Naive thymus-derived CD4-positive, alpha-beta T cell (primary cell): ENCODE measurements around the gene COL4A1. TPM values are rescaled to one million over a fixed set of nuclear protein-coding genes. Genes with fewer than 3 reads are reported as not detected.

Experiments
- ATAC-seq: fragments of 150-1000 bp; cut with Tn5 transposase; 2 replicates; pipeline ENCODE4 v1.10.0; 2021; ENCODE audit warnings: mild to moderate bottlenecking, moderate library complexity
- CTCF ChIA-PET: fragments of 350-600 bp; sonication (Branson Sonifier 250); formaldehyde crosslinking; loops from one replicate; lab custom pipeline; 2021; ENCODE audit warnings: antibody characterized with exemption; lab: Charles Lee
- POLR2A ChIA-PET: fragments of 350-600 bp; sonication (Branson Sonifier 250); formaldehyde crosslinking; loops from one replicate; lab custom pipeline; 2021; ENCODE audit warnings: antibody characterized with exemption, inconsistent platforms; lab: Charles Lee
- DNase-seq, 9 donors: peaks; one replicate each; pipeline versions ENCODE4 v3.0.0 to v3.0.0-alpha.2; 2020 to 2022; ENCODE audit warnings: mixed read lengths in 1 of 9
- H3K27ac ChIP-seq: one replicate; pipeline ENCODE4 v1.7.0; 2013; ENCODE audit warnings: mild to moderate bottlenecking, low read depth, low read length, moderate library complexity
- H3K27me3 ChIP-seq, 2 donors: one replicate each; pipeline ENCODE4 v1.7.0; 2013; ENCODE audit warnings: low read length in 2 of 2, mild to moderate bottlenecking in 2 of 2, moderate library complexity in 2 of 2; ENCODE audit not compliant: control insufficient read depth in 2 of 2, insufficient read depth in 2 of 2
- H3K36me3 ChIP-seq, 3 experiments: 1 replicate in 2 of 3; 2 replicates in 1 of 3; pipeline ENCODE4 v1.7.0; 2013; ENCODE audit warnings: low read length in 3 of 3, mild to moderate bottlenecking in 3 of 3, moderate library complexity in 1 of 3; ENCODE audit not compliant: insufficient read depth in 3 of 3, control insufficient read depth in 2 of 3
- H3K4me1 ChIP-seq, 2 donors: one replicate each; pipeline ENCODE4 v1.7.0; 2013; ENCODE audit warnings: low read length in 2 of 2, mild to moderate bottlenecking in 2 of 2, moderate library complexity in 1 of 2; ENCODE audit not compliant: control insufficient read depth in 2 of 2, insufficient read depth in 2 of 2
- H3K4me3 ChIP-seq: 2 replicates; pipeline ENCODE4 v1.7.0; 2013; ENCODE audit warnings: mild to moderate bottlenecking, low read length
- H3K9me3 ChIP-seq, 3 experiments: 1 replicate in 2 of 3; 2 replicates in 1 of 3; pipeline ENCODE4 v1.7.0; 2013; ENCODE audit warnings: low read length in 3 of 3; ENCODE audit not compliant: control insufficient read depth in 2 of 3
- H3K27ac Mint-ChIP-seq, 9 donors: one replicate each; pipeline ENCODE4 v1.8.0; 2020 to 2022; ENCODE audit warnings: mixed read lengths in 9 of 9, mild to moderate bottlenecking in 8 of 9, moderate library complexity in 5 of 9, inconsistent platforms in 2 of 9
- H3K27me3 Mint-ChIP-seq, 5 donors: one replicate each; pipeline ENCODE4 v1.8.0; 2021 to 2022; ENCODE audit warnings: mixed read lengths in 5 of 5, mild to moderate bottlenecking in 1 of 5
- H3K36me3 Mint-ChIP-seq, 5 donors: one replicate each; pipeline ENCODE4 v1.8.0; 2020 to 2022; ENCODE audit warnings: mixed read lengths in 5 of 5, mild to moderate bottlenecking in 3 of 5, inconsistent platforms in 1 of 5
- H3K4me1 Mint-ChIP-seq, 7 donors: one replicate each; pipeline ENCODE4 v1.8.0; 2020 to 2022; ENCODE audit warnings: mixed read lengths in 7 of 7, mild to moderate bottlenecking in 3 of 7, inconsistent platforms in 1 of 7
- H3K4me3 Mint-ChIP-seq, 10 donors: one replicate each; pipeline ENCODE4 v1.8.0; 2020 to 2022; ENCODE audit warnings: mild to moderate bottlenecking in 10 of 10, mixed read lengths in 10 of 10, moderate library complexity in 6 of 10, inconsistent platforms in 2 of 10
- H3K9me3 Mint-ChIP-seq, 11 donors: one replicate each; pipeline ENCODE4 v1.8.0; 2020 to 2022; ENCODE audit warnings: mixed read lengths in 11 of 11, mild to moderate bottlenecking in 4 of 11, inconsistent platforms in 1 of 11, moderate library complexity in 1 of 11
- intact Hi-C, 2 donors: fragments of 100-400 bp; cut with micrococcal nuclease; formaldehyde crosslinking; loops; one replicate each; pipeline ENCODE4 v1.15.1; 2023
- polyA plus RNA-seq, 2 donors: library from polyadenylated mRNA; unstranded; fragments of 300-500 nt; fragmentation: Illumina TruSeq; gene quantifications; one replicate each; pipeline ENCODE4 v1.2.3, GENCODE V29; 2021
- total RNA-seq, 6 experiments: library from RNA in 5 of 6; stranded (reverse) in 5 of 6; gene quantifications; 1 replicate in 5 of 6; 2 replicates in 1 of 6; pipeline ENCODE4 v1.2.3 and lab custom pipeline; 2021 to 2026

The COL4A1 gene
- total and polyA plus RNA-seq, 7 experiments from 2014 or later: 0.24 TPM; not detected in 6

DNA sequence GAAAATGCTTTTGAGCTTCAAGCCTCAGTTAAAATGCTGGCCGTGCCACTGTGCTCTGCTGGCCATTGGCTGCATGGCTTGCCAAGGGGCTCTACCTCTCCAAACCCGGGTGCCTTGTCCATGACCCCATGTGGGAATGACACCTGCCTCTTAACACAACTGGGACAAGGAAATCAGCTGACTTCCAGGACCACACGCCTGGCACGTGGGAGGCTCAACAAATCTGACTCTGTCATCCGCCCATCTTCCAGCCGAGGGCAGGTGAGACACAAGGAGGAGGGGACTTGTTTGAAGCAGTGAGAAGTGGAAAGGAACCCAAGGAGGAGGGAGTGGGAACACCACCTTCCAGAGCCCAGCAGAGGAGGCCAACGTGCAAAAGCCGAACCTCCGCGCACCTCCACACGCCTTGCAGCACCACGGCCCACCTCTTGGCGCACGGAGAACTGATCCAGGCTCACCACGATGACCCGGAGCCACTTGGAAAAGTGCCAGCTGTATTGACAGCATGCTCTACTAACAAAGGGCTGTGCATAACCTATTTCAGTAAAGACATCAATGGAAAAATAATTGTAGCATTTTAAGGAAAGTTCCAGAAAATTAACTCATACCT is 38.3 kb downstream of the COL4A1 start:
- no peak for ATAC-seq
- no peaks in the 10 kb centered on the region for H3K4me1 Mint-ChIP-seq

DNA sequence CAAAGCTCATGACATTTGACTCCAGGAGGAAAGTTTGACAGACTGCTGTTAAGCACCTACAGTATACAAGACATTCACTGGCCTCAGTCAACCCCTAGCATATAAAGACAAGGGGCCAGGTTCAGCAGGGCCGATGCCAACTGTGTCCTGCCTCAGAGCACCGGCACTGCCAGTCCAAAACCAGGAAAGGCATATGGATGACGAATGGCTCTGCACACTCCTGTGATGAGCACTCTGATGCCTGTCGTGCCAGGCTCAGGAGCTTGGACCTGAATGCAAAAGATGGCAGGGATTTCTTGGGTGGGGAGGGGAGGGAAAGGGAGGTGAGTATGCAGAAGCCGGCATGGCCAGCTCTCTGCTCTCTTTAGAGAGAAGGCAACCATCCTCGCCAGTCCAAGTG is 38.9 kb downstream of the COL4A1 start:
- Mint-ChIP-seq H3K9me3 (no peaks in the 10 kb centered on the region), H3K27me3 (peaks cover 10 to 38% (median 14%) of the 10 kb centered on the region in 5 donors), H3K36me3 (no peaks in the 10 kb centered on the region), H3K27ac (no peak overlapping the region), H3K4me1 (no peaks in the 10 kb centered on the region), H3K4me3 (no peak overlapping the region)
- intact Hi-C loops: no loop called here
- CTCF ChIA-PET: no interaction called here
- Histone ChIP-seq H3K27me3 (no peaks in the 10 kb centered on the region), H3K4me3 (no peak overlapping the region), H3K4me1 (no peaks in the 10 kb centered on the region), H3K36me3 (no peaks in the 10 kb centered on the region), H3K27ac (no peak overlapping the region), H3K9me3 (no peaks in the 10 kb centered on the region)
- POLR2A ChIA-PET: no interaction called here
- ATAC-seq (no peak), DNase-seq (no peak)

More for the DNA sequence above, 38.3 kb downstream of the COL4A1 start:
- Histone ChIP-seq H3K9me3 (no peaks in the 10 kb centered on the region), H3K4me3 (no peak overlapping the region), H3K27ac (no peak overlapping the region), H3K4me1 (no peaks in the 10 kb centered on the region), H3K36me3 (no peaks in the 10 kb centered on the region), H3K27me3 (no peaks in the 10 kb centered on the region)
- Mint-ChIP-seq H3K36me3 (no peaks in the 10 kb centered on the region), H3K4me3 (no peak overlapping the region), H3K27ac (no peak overlapping the region), H3K27me3 (peaks cover 8 to 36% (median 14%) of the 10 kb centered on the region in 5 donors), H3K9me3 (no peaks in the 10 kb centered on the region)
- no peak for DNase-seq
- ChIA-PET POLR2A (no interaction called here), CTCF (no interaction called here)
- intact Hi-C loops: no loop called here

DNA sequence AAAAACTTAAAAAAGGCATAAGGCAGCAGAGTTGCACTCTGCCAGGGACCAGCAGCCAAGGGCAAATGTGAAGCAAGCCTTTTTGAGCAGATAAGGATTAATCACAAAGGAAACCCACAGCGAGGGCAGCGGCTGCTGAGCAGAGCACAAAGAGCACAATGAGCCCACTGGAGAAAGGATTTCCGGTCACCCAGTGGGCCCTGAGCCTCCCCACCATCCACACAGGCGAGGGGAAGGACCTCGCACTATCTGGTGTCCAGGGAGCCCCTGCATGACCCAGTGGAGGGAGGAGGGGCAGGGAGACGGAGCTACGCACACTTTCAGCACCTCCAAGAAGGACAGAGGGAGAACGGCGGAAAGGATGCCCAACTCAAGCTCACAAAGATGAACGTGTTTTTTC is 40.0 kb downstream of the COL4A1 start:
- ChIA-PET POLR2A (no interaction called here), CTCF (interaction anchor here (0.9 kb wide), 1 partner anchor 8 kb away, joined by 3 read pairs; no protein-coding TSS in a partner anchor)
- peaks cover 17 to 49% (median 20%) of the 10 kb centered on the region in 5 donors for H3K27me3 Mint-ChIP-seq
- H3K36me3 Mint-ChIP-seq: no peaks in the 10 kb centered on the region
- no peak for ATAC-seq
- DNase-seq: no peak
- Histone ChIP-seq H3K4me1 (no peaks in the 10 kb centered on the region), H3K27me3 (no peaks in the 10 kb centered on the region), H3K9me3 (no peaks in the 10 kb centered on the region), H3K27ac (no peak overlapping the region), H3K36me3 (no peaks in the 10 kb centered on the region), H3K4me3 (no peak overlapping the region)
- no peaks in the 10 kb centered on the region for H3K4me1 Mint-ChIP-seq
- H3K27ac Mint-ChIP-seq: no peak overlapping the region
- peaks cover 0 to 1% (median 0%) of the 10 kb centered on the region in 11 donors for H3K9me3 Mint-ChIP-seq
- intact Hi-C loops: no loop called here
- H3K4me3 Mint-ChIP-seq: no peak overlapping the region

DNA sequence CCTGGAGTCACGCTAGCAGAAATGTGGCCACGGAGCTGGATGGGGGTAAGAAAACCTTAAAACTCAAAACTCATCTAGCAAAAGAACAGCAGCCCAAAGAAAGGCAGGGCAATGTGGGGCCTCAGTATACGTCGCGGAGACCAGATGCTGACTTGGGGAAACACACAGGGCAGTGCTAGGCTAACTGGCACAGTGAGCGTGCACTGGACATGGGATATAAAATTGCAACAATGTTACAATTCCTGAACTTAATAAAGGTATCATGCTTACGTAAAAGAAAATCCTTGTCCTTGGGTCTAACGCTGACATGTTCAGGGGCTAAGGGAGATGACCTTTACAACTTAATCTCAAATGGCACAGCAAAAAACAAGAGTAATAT is 40.5 kb downstream of the COL4A1 start:
- no peaks in the 10 kb centered on the region for H3K4me1 Mint-ChIP-seq

DNA sequence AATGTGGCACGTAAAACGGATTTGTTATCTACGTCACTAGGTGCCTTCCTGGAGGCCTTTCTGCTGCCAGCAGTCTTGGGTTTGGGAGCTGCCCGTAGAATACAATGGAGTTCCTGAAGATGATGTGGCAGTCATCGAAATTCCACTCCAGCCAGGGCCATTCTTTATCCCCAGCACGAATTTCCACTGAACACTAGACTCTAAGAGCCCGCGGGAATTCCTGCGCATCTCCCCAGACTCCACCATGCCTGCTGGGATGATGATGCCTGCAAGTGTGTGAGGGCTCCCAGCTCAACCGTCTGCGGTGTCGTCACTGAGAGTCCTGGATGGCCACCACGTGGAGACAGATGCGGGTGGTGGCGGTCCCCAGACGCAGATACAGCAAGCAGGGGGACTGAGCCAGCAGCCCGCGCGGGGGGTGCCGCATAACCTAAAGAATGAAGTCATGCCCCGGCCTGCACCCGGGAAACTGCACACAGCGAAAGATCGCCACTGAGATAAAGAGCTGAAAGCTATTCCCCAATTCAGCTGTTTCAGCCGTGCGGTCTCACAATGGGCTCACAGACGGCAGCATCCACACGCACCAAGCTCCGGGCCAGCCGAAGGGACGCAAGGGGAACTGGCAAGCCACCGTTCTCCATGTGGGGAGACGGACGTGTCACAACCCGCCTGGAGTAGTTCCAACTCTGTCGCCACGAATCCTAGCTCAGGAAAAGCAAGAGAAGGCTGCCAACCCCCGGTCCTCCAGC is 41.1 kb downstream of the COL4A1 start:
- Mint-ChIP-seq H3K27me3 (peaks cover 17 to 54% (median 20%) of the 10 kb centered on the region in 5 donors), H3K9me3 (peaks cover 0 to 1% (median 0%) of the 10 kb centered on the region in 11 donors), H3K27ac (no peak overlapping the region), H3K36me3 (no peaks in the 10 kb centered on the region), H3K4me3 (no peak overlapping the region), H3K4me1 (no peaks in the 10 kb centered on the region)
- ATAC-seq: no peak
- POLR2A ChIA-PET: no interaction called here
- no peaks in the 10 kb centered on the region for H3K36me3 ChIP-seq
- no peaks in the 10 kb centered on the region for H3K4me1 ChIP-seq
- no peaks in the 10 kb centered on the region for H3K27me3 ChIP-seq
- intact Hi-C loops: no loop called here
- no peaks in the 10 kb centered on the region for H3K9me3 ChIP-seq
- CTCF ChIA-PET: no interaction called here
- no peak overlapping the region for H3K4me3 ChIP-seq
- H3K27ac ChIP-seq: no peak overlapping the region
- no peak for DNase-seq

More for the DNA sequence above, 40.5 kb downstream of the COL4A1 start:
- H3K36me3 Mint-ChIP-seq: no peaks in the 10 kb centered on the region
- Histone ChIP-seq H3K9me3 (no peaks in the 10 kb centered on the region), H3K4me1 (no peaks in the 10 kb centered on the region), H3K27me3 (no peaks in the 10 kb centered on the region), H3K36me3 (no peaks in the 10 kb centered on the region), H3K4me3 (no peak overlapping the region), H3K27ac (no peak overlapping the region)
- DNase-seq (no peak), ATAC-seq (no peak)
- POLR2A ChIA-PET: no interaction called here
- intact Hi-C loops: no loop called here
- H3K27ac Mint-ChIP-seq: no peak overlapping the region
- H3K9me3 Mint-ChIP-seq: peaks cover 0 to 1% (median 0%) of the 10 kb centered on the region in 11 donors
- H3K4me3 Mint-ChIP-seq: no peak overlapping the region
- H3K27me3 Mint-ChIP-seq: peaks cover 17 to 55% (median 20%) of the 10 kb centered on the region in 5 donors
- CTCF ChIA-PET: no interaction called here

DNA sequence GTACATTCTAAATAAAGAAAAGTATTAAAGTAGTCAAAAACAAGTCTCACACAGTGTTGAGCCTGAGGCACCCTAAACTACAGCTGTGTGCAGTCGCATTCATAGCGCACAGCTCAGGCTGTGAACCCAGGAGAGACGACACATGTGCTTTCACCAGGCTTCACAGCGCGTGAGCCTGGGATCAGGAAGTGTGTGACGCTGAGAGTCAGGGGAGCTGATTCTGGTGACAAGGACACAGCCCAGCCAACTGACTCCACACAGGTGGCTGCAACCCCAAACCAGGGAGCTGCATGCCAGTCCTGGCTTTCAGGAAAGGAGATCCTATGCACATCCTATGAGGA is 41.6 kb downstream of the COL4A1 start:
- Histone ChIP-seq H3K27me3 (no peaks in the 10 kb centered on the region), H3K9me3 (no peaks in the 10 kb centered on the region), H3K36me3 (no peaks in the 10 kb centered on the region), H3K4me3 (no peak overlapping the region), H3K4me1 (no peaks in the 10 kb centered on the region), H3K27ac (no peak overlapping the region)
- intact Hi-C loops: no loop called here
- DNase-seq (no peak), ATAC-seq (no peak)
- H3K36me3 Mint-ChIP-seq: no peaks in the 10 kb centered on the region
- H3K4me3 Mint-ChIP-seq: no peak overlapping the region
- H3K27me3 Mint-ChIP-seq: peaks cover 17 to 55% (median 24%) of the 10 kb centered on the region in 5 donors
- H3K9me3 Mint-ChIP-seq: peaks cover 0 to 1% (median 0%) of the 10 kb centered on the region in 11 donors
- H3K27ac Mint-ChIP-seq: no peak overlapping the region
- H3K4me1 Mint-ChIP-seq: no peaks in the 10 kb centered on the region
- CTCF ChIA-PET: no interaction called here
- POLR2A ChIA-PET: no interaction called here
